H9 (cell line): ENCODE measurements around the gene ELFN2. TPM values are rescaled to one million over a fixed set of nuclear protein-coding genes. Genes with fewer than 3 reads are reported as not detected.

Experiments used
- DNase-seq: peaks from one replicate; pipeline ENCODE4 v3.0.0-alpha.2; 2017
- H2AFZ ChIP-seq: one replicate; pipeline ENCODE4 v1.6.1; 2013; ENCODE audit warnings: mild to moderate bottlenecking, low read length, control low read depth, moderate library complexity
- H2AK5ac ChIP-seq: 2 replicates; pipeline ENCODE4 v1.6.1; 2013; ENCODE audit warnings: low read length, control low read depth, mixed read lengths; ENCODE audit not compliant: insufficient read length
- H2BK120ac ChIP-seq: one replicate; pipeline ENCODE4 v1.6.1; 2013; ENCODE audit warnings: low read depth, mild to moderate bottlenecking, low read length, control low read depth, inconsistent platforms; ENCODE audit not compliant: poor library complexity, severe bottlenecking
- H2BK12ac ChIP-seq: 2 replicates; pipeline ENCODE4 v1.6.1; 2013; ENCODE audit warnings: low read length, control low read depth, mixed read lengths, low read depth; ENCODE audit not compliant: insufficient read length
- H2BK15ac ChIP-seq: 2 replicates; pipeline ENCODE4 v1.6.1; 2013; ENCODE audit warnings: low read depth, low read length, control low read depth
- H2BK20ac ChIP-seq: one replicate; pipeline ENCODE4 v1.6.1; 2013; ENCODE audit warnings: low read depth, mild to moderate bottlenecking, low read length, control low read depth, inconsistent platforms; ENCODE audit not compliant: poor library complexity, severe bottlenecking
- H2BK5ac ChIP-seq: 2 replicates; pipeline ENCODE4 v1.6.1; 2013; ENCODE audit warnings: low read length, control low read depth, mixed read lengths; ENCODE audit not compliant: insufficient read length
- H3K14ac ChIP-seq: 2 replicates; pipeline ENCODE4 v1.6.1; 2013; ENCODE audit warnings: low read length, control low read depth; ENCODE audit not compliant: insufficient read depth
- H3K18ac ChIP-seq: 2 replicates; pipeline ENCODE4 v1.6.1; 2013; ENCODE audit warnings: low read depth, mild to moderate bottlenecking, mixed read lengths, low read length, control low read depth; ENCODE audit not compliant: insufficient read length
- H3K23ac ChIP-seq: 2 replicates; pipeline ENCODE4 v1.6.1; 2013; ENCODE audit warnings: low read length, control low read depth, mixed read lengths, low read depth; ENCODE audit not compliant: insufficient read length
- H3K23me2 ChIP-seq: 2 replicates; pipeline ENCODE4 v1.6.1; 2013; ENCODE audit warnings: low read depth, mild to moderate bottlenecking, mixed read lengths, low read length, control low read depth; ENCODE audit not compliant: insufficient read length, poor library complexity, severe bottlenecking
- H3K27ac ChIP-seq: 2 replicates; pipeline ENCODE4 v1.5.1; 2013; ENCODE audit warnings: low read length, control low read depth, mixed read lengths, low read depth; ENCODE audit not compliant: insufficient read length
- H3K27me3 ChIP-seq: 2 replicates; pipeline ENCODE4 v1.6.1; 2013; ENCODE audit warnings: low read length, control low read depth, inconsistent platforms; ENCODE audit not compliant: insufficient read depth
- H3K4ac ChIP-seq: 2 replicates; pipeline ENCODE4 v1.6.1; 2013; ENCODE audit warnings: low read depth, mild to moderate bottlenecking, control low read depth, inconsistent platforms, low read length, moderate library complexity
- H3K4me1 ChIP-seq: 2 replicates; pipeline ENCODE4 v1.6.1; 2013; ENCODE audit warnings: low read length, control low read depth, inconsistent platforms; ENCODE audit not compliant: insufficient read depth
- H3K4me2 ChIP-seq: 2 replicates; pipeline ENCODE4 v1.6.1; 2013; ENCODE audit warnings: low read length, control low read depth, mixed read lengths; ENCODE audit not compliant: insufficient read length, insufficient read depth
- H3K56ac ChIP-seq: 2 replicates; pipeline ENCODE4 v1.6.1; 2013; ENCODE audit warnings: low read depth, mild to moderate bottlenecking, mixed read lengths, low read length, control low read depth; ENCODE audit not compliant: insufficient read length
- H3K79me1 ChIP-seq: 2 replicates; pipeline ENCODE4 v1.6.1; 2013; ENCODE audit warnings: low read depth, mild to moderate bottlenecking, moderate library complexity, low read length, control low read depth, inconsistent platforms; ENCODE audit not compliant: insufficient read depth, poor library complexity, severe bottlenecking
- H3K79me2 ChIP-seq: 2 replicates; pipeline ENCODE4 v1.6.1; 2013; ENCODE audit warnings: low read length, control low read depth, inconsistent platforms; ENCODE audit not compliant: insufficient read depth
- H3K9ac ChIP-seq: 2 replicates; pipeline ENCODE4 v1.6.1; 2013; ENCODE audit warnings: low read length, control low read depth, mixed read lengths; ENCODE audit not compliant: insufficient read length; ENCODE audit errors: extremely low read depth
- H3K9me3 ChIP-seq: one replicate; pipeline ENCODE4 v1.6.1; 2013; ENCODE audit warnings: low read depth, low read length, inconsistent platforms; ENCODE audit not compliant: control insufficient read depth
- H3T11ph ChIP-seq: one replicate; pipeline ENCODE4 v1.6.1; 2013; ENCODE audit warnings: mild to moderate bottlenecking, low read length, control low read depth, inconsistent platforms
- H4K20me1 ChIP-seq: one replicate; pipeline ENCODE4 v1.6.1; 2013; ENCODE audit not compliant: control insufficient read depth, insufficient read length, insufficient read depth
- H4K5ac ChIP-seq: 2 replicates; pipeline ENCODE4 v1.6.1; 2013; ENCODE audit warnings: low read depth, mild to moderate bottlenecking, mixed read lengths, low read length, control low read depth; ENCODE audit not compliant: insufficient read length
- H4K8ac ChIP-seq: replicated peaks from 2 replicates; pipeline ENCODE4 v1.6.1; 2013; ENCODE audit warnings: low read length, control low read depth, mixed read lengths, low read depth; ENCODE audit not compliant: insufficient read length
- H4K91ac ChIP-seq: 2 replicates; pipeline ENCODE4 v1.6.1; 2013; ENCODE audit warnings: low read depth, mild to moderate bottlenecking, moderate library complexity, mixed read lengths, low read length, control low read depth; ENCODE audit not compliant: insufficient read length
- H3K27ac Mint-ChIP-seq, 3 experiments: 2 replicates in 2 of 3; 3 replicates in 1 of 3; pipeline ENCODE4 v1.8.0; 2020 to 2021; ENCODE audit warnings: mixed read lengths in 3 of 3, mild to moderate bottlenecking in 1 of 3, moderate library complexity in 1 of 3
- H3K27me3 Mint-ChIP-seq: 2 replicates; pipeline ENCODE4 v1.8.0; 2021; ENCODE audit warnings: low read depth, mild to moderate bottlenecking, moderate library complexity, mixed read lengths
- H3K36me3 Mint-ChIP-seq, 3 experiments: 2 replicates in 2 of 3; 3 replicates in 1 of 3; pipeline ENCODE4 v1.8.0; 2020 to 2021; ENCODE audit warnings: low read depth in 3 of 3, mixed read lengths in 3 of 3; ENCODE audit not compliant: insufficient read depth in 1 of 3
- H3K4me1 Mint-ChIP-seq, 2 experiments: 2 replicates each; pipeline ENCODE4 v1.8.0; 2020; ENCODE audit warnings: mixed read lengths in 2 of 2
- H3K4me3 Mint-ChIP-seq, 2 experiments: 2 replicates in 1 of 2; 3 replicates in 1 of 2; pipeline ENCODE4 v1.8.0; 2020 to 2021; ENCODE audit warnings: mild to moderate bottlenecking in 2 of 2, mixed read lengths in 2 of 2, moderate library complexity in 1 of 2
- H3K9me3 Mint-ChIP-seq, 2 experiments: 2 replicates in 1 of 2; 3 replicates in 1 of 2; pipeline ENCODE4 v1.8.0; 2020; ENCODE audit warnings: mild to moderate bottlenecking in 2 of 2, mixed read lengths in 2 of 2, moderate library complexity in 1 of 2
- CTCF ChIP-seq: fragments of 200-600 bp; sonication (generic); conservative IDR thresholded peaks from 3 replicates; pipeline ENCODE4 v1.8.0; 2021; ENCODE audit warnings: antibody characterized with exemption, mild to moderate bottlenecking
- WGBS: extraction: QIAGEN DNeasy Blood & Tissue Kit; methylation state at CpG from one replicate; pipeline ENCODE4 v1.1.7; 2013; ENCODE audit warnings: missing lambda C conversion rate, low lambda C conversion rate, mixed read lengths; ENCODE audit not compliant: insufficient read length; ENCODE audit errors: extremely low coverage; 5-methylcytosine and 5-hydroxymethylcytosine counted together
- total RNA-seq: library from RNA; stranded (reverse); gene quantifications from 2 replicates; pipeline ENCODE4 v1.2.1, GENCODE V29; 2021

The ELFN2 gene
- total RNA-seq, 1 experiment from 2014 or later: 0.70 TPM

- Mint-ChIP-seq H3K27me3 (peaks cover 75% of the 10 kb centered on the region), H3K36me3 (no peaks in the 10 kb centered on the region), H3K9me3 (no peaks in the 10 kb centered on the region; a peak in 2 of 5 replicates), H3K27ac (peak overlapping the region in 2 of 3 experiments; percentile 7 to 57; a peak in 2 of 7 replicates), H3K4me1 (peaks cover 23 to 52% of the 10 kb centered on the region in 2 experiments), H3K4me3 (peak overlapping the region; percentile 77 to 90)
- peak overlapping the region; percentile 79 for H3K14ac ChIP-seq
- no peak overlapping the region for H3K4ac ChIP-seq
- H2BK5ac ChIP-seq: no peak overlapping the region
- H2BK15ac ChIP-seq: no peak overlapping the region; the same call in 1 of the 2 replicates
- no peak for TF ChIP-seq CTCF
- H4K8ac ChIP-seq: no peak overlapping the region
- H3K9me3 ChIP-seq: no peaks in the 10 kb centered on the region
- H3K23ac ChIP-seq: no peak overlapping the region
- no peaks in the 10 kb centered on the region for H3K4me1 ChIP-seq
- peak overlapping the region; percentile 65 for H3K4me2 ChIP-seq
- H3K56ac ChIP-seq: no peak overlapping the region
- H3K27me3 ChIP-seq: no peaks in the 10 kb centered on the region; the same call in 1 of the 2 replicates
- no peak overlapping the region for H2AFZ ChIP-seq
- no peak overlapping the region for H2BK20ac ChIP-seq
- no peak overlapping the region for H4K5ac ChIP-seq
- no peak overlapping the region for H2AK5ac ChIP-seq
- peaks cover 9% of the 10 kb centered on the region for H3K23me2 ChIP-seq
- peak overlapping the region; percentile 5 for H3K9ac ChIP-seq
- no peak overlapping the region for H4K91ac ChIP-seq
- DNase-seq: peak; percentile 77
- H3K27ac ChIP-seq: no peak overlapping the region
- H2BK120ac ChIP-seq: no peak overlapping the region
- no peaks in the 10 kb centered on the region for H3K79me1 ChIP-seq
- H4K20me1 ChIP-seq: no peaks in the 10 kb centered on the region
- H2BK12ac ChIP-seq: no peak overlapping the region
- peak overlapping the region; percentile 61 for H3K18ac ChIP-seq
- WGBS: no CpG with 5 or more reads among the region's 70 CpGs
- no peaks in the 10 kb centered on the region for H3K79me2 ChIP-seq
- no peak overlapping the region for H3T11ph ChIP-seq
These were observed 7.2 kb downstream of the ELFN2 start for GRCh38 chr22:37419969-37420685.
